ENCODE data around the gene PKP4. TPM values are rescaled to one million over a fixed set of nuclear protein-coding genes. Genes with fewer than 3 reads are reported as not detected.
"Not testable (repeated sequence)": the region's sequence is repeated elsewhere in the genome, so short reads cannot be mapped to it uniquely, and the experiment has no call there.

Gene PKP4
- polyA plus RNA-seq, 1 experiment = 24.9 TPM

GRCh38 chr2:158692372-158693103, 235.8 kb downstream of the PKP4 start:
- H3K27ac ChIP-seq (ENCODE audit: low read depth, low read length) = no peak overlapping the region
- ChIA-PET POLR2A (no interaction called here), CTCF (no interaction called here)
- no peak for DNase-seq (ENCODE audit: low read depth, low spot score)
- no peak overlapping the region for H3K4me3 ChIP-seq (ENCODE audit: low read depth, low read length)
- H3K27me3 ChIP-seq (ENCODE audit: control insufficient read depth, insufficient read depth, low read length) = no peaks in the 10 kb centered on the region
- H3K9me3 ChIP-seq (ENCODE audit: control insufficient read depth, insufficient read depth, low read length) = no peaks in the 10 kb centered on the region
- TF ChIP-seq, protein P1, sequence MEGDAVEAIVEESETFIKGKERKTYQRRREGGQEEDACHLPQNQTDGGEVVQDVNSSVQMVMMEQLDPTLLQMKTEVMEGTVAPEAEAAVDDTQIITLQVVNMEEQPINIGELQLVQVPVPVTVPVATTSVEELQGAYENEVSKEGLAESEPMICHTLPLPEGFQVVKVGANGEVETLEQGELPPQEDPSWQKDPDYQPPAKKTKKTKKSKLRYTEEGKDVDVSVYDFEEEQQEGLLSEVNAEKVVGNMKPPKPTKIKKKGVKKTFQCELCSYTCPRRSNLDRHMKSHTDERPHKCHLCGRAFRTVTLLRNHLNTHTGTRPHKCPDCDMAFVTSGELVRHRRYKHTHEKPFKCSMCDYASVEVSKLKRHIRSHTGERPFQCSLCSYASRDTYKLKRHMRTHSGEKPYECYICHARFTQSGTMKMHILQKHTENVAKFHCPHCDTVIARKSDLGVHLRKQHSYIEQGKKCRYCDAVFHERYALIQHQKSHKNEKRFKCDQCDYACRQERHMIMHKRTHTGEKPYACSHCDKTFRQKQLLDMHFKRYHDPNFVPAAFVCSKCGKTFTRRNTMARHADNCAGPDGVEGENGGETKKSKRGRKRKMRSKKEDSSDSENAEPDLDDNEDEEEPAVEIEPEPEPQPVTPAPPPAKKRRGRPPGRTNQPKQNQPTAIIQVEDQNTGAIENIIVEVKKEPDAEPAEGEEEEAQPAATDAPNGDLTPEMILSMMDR (IDR thresholded peaks at IDR 0.05; ENCODE audit: low read depth, low read length) = no peak

- Histone ChIP-seq H3K4me3 (ENCODE audit: low read depth, low read length) (no peak overlapping the region), H3K27me3 (ENCODE audit: control insufficient read depth, insufficient read depth, low read length) (no peaks in the 10 kb centered on the region), H3K9me3 (ENCODE audit: control insufficient read depth, insufficient read depth, low read length) (no peaks in the 10 kb centered on the region), H3K27ac (ENCODE audit: low read depth, low read length) (no peak overlapping the region)
- ChIA-PET POLR2A (no interaction called here), CTCF (no interaction called here)
- TF ChIP-seq, protein P1 (IDR thresholded peaks at IDR 0.05; ENCODE audit: low read depth, low read length) = no peak
- DNase-seq (ENCODE audit: low read depth, low spot score) = no peak
Measured at GRCh38 chr2:158693476-158693875, 236.7 kb downstream of the PKP4 start.

GRCh38 chr2:158695305-158695704, 238.6 kb downstream of the PKP4 start:
- POLR2A ChIA-PET = no interaction called here

DNA sequence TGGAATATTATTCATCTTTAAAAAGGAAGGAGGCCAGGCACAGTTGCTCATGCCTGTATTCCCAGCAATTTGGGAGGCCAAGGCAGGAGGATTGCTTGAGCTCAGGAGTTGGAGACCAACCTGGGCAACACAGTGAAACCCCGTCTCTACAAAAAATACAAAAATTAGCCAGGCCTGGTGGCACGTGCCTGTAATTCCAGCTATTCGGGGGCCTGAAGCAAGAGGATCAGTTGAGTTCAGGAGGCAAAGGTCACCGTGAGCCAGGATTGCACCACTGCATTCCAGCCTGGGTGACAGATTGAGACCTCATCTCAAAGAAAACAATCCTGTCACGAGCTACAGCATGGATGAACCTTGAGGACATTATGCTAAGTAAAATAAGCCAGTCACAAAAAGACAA, 239.0 kb downstream of the PKP4 start:
- CTCF ChIA-PET = interaction anchor here (1.2 kb wide), 1 partner anchor 59 kb away, joined by 6 read pairs; no protein-coding TSS in a partner anchor
- POLR2A ChIA-PET; H3K4me3 ChIP-seq (ENCODE audit: low read depth, low read length): not testable (repeated sequence)

More at GRCh38 chr2:158695305-158695704, 238.6 kb downstream of the PKP4 start:
- TF ChIP-seq, protein P1 (IDR thresholded peaks at IDR 0.05; ENCODE audit: low read depth, low read length) = no peak
- no peak for DNase-seq (ENCODE audit: low read depth, low spot score)
- no peak overlapping the region for H3K4me3 ChIP-seq (ENCODE audit: low read depth, low read length)
- H3K9me3 ChIP-seq (ENCODE audit: control insufficient read depth, insufficient read depth, low read length) = no peaks in the 10 kb centered on the region
- no peaks in the 10 kb centered on the region for H3K27me3 ChIP-seq (ENCODE audit: control insufficient read depth, insufficient read depth, low read length)
- CTCF ChIA-PET = interaction anchor here (1.2 kb wide), 1 partner anchor 59 kb away, joined by 6 read pairs; no protein-coding TSS in a partner anchor
- no peak overlapping the region for H3K27ac ChIP-seq (ENCODE audit: low read depth, low read length)

DNA sequence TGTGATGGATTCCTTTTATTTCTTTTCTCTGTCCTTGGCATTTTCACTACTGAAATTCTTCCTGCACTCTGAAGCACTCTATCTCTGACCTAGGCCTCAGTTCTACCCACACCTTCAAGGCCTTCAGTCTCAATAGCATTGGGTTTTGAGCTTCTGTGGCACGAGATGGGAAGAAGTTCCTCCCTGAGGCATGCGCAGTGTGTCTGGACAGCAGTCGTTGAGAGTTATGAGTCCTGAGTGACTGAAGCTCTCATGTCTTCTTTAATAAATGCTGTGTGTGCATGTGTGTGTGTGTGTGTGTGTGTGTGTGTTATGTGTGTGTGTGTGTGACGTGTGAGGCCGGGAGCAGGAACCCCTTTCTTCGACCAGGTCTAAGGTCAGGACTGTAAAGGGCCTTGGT, 242.6 kb downstream of the PKP4 start:
- DNase-seq (ENCODE audit: low read depth, low spot score) = no peak
- ChIA-PET CTCF (no interaction called here), POLR2A (no interaction called here)
- Histone ChIP-seq H3K27me3 (ENCODE audit: control insufficient read depth, insufficient read depth, low read length) (no peaks in the 10 kb centered on the region), H3K27ac (ENCODE audit: low read depth, low read length) (no peak overlapping the region), H3K4me3 (ENCODE audit: low read depth, low read length) (no peak overlapping the region), H3K9me3 (ENCODE audit: control insufficient read depth, insufficient read depth, low read length) (no peaks in the 10 kb centered on the region)
- TF ChIP-seq, protein P1 (IDR thresholded peaks at IDR 0.05; ENCODE audit: low read depth, low read length) = no peak

More for the DNA sequence above, 239.0 kb downstream of the PKP4 start:
- H3K27me3 ChIP-seq (ENCODE audit: control insufficient read depth, insufficient read depth, low read length); H3K9me3 ChIP-seq (ENCODE audit: control insufficient read depth, insufficient read depth, low read length); H3K27ac ChIP-seq (ENCODE audit: low read depth, low read length); DNase-seq (ENCODE audit: low read depth, low spot score): not testable (repeated sequence)

Measured in AG04450 (cell line).